GM12874 (cell line): Measurements from ENCODE around the gene TNFRSF14.

Experiments used
- CTCF ChIP-seq: IDR thresholded peaks from 2 replicates; pipeline ENCODE4 v1.5.1; 2011; ENCODE audit warnings: low read depth, mild to moderate bottlenecking, control low read depth, low read length, moderate library complexity; ENCODE audit not compliant: insufficient read depth

Gene TNFRSF14

GRCh38 chr1:2605509-2606395, 49.6 kb downstream of the TNFRSF14 start:
- TF ChIP-seq CTCF: no peak

GRCh38 chr1:2606396-2606880, 50.3 kb downstream of the TNFRSF14 start:
- no peak for TF ChIP-seq CTCF

- TF ChIP-seq CTCF: no peak
Measured at GRCh38 chr1:2606881-2607621, 50.9 kb downstream of the TNFRSF14 start.

- no peak for TF ChIP-seq CTCF
Measured at GRCh38 chr1:2607641-2608091, 51.5 kb downstream of the TNFRSF14 start.

GRCh38 chr1:2609319-2610035, 53.3 kb downstream of the TNFRSF14 start:
- TF ChIP-seq CTCF: no peak

- no peak for TF ChIP-seq CTCF
Measured at GRCh38 chr1:2610036-2610959, 54.1 kb downstream of the TNFRSF14 start.
